Cardiac muscle cell (in vitro differentiated cells and primary cell): Measurements from ENCODE around the gene PIGN. TPM values are rescaled to one million over a fixed set of nuclear protein-coding genes. Genes with fewer than 3 reads are reported as not detected.

Experiments
- DNase-seq, 2 donors: peaks; one replicate each; pipeline versions ENCODE4 v3.0.0 to v3.0.0-alpha.2; 2010 to 2017; ENCODE audit warnings: low read depth in 1 of 2, low spot score in 1 of 2
- H3K27ac ChIP-seq: fragments of 200-600 bp; sonication (generic); 2 replicates; pipeline ENCODE4 v1.5.1; 2016
- H3K27me3 ChIP-seq: fragments of 200-600 bp; sonication (generic); 2 replicates; pipeline ENCODE4 v1.6.0; 2016; ENCODE audit warnings: control low read depth
- H3K36me3 ChIP-seq: fragments of 200-600 bp; sonication (generic); 2 replicates; pipeline ENCODE4 v1.5.1; 2016; ENCODE audit warnings: control low read depth
- H3K4me1 ChIP-seq: fragments of 200-600 bp; sonication (generic); 2 replicates; pipeline ENCODE4 v1.8.1; 2017; ENCODE audit warnings: low read depth, mild to moderate bottlenecking, mixed run types
- H3K4me3 ChIP-seq: fragments of 200-600 bp; sonication (generic); 2 replicates; pipeline ENCODE4 v1.5.1; 2016; ENCODE audit warnings: mild to moderate bottlenecking
- H3K9me3 ChIP-seq: fragments of 200-600 bp; sonication (generic); 2 replicates; pipeline ENCODE4 v1.5.1; 2017; ENCODE audit warnings: low read depth, mild to moderate bottlenecking, control low read depth
- polyA plus RNA-seq: library from polyadenylated mRNA; unstranded; fragments of >200 nt; fragmentation: Nextera tagmentation; extraction: Ambion mirVana; gene quantifications from 2 replicates; pipeline ENCODE4 v1.2.1, GENCODE V29; 2016
- total RNA-seq: library from RNA; depleted of rRNA; stranded (reverse); fragments of >200 nt; gene quantifications from 2 replicates; pipeline ENCODE4 v1.2.3, GENCODE V29; 2016
- TF ChIP-seq, protein P1 (sequence below): IDR thresholded peaks from 2 replicates; pipeline ENCODE4 v1.5.1; 2012; ENCODE audit warnings: low read depth, mild to moderate bottlenecking, low read length

The PIGN gene
- total and polyA plus RNA-seq, 2 experiments from 2014 or later: 18.8 to 20.8 TPM

GRCh38 chr18:62196079-62196478 lies 9.2 kb upstream of the PIGN start:
- no peaks in the 10 kb centered on the region for H3K27me3 ChIP-seq
- H3K4me3 ChIP-seq: no peak overlapping the region
- H3K27ac ChIP-seq: no peak overlapping the region
- TF ChIP-seq, protein P1, sequence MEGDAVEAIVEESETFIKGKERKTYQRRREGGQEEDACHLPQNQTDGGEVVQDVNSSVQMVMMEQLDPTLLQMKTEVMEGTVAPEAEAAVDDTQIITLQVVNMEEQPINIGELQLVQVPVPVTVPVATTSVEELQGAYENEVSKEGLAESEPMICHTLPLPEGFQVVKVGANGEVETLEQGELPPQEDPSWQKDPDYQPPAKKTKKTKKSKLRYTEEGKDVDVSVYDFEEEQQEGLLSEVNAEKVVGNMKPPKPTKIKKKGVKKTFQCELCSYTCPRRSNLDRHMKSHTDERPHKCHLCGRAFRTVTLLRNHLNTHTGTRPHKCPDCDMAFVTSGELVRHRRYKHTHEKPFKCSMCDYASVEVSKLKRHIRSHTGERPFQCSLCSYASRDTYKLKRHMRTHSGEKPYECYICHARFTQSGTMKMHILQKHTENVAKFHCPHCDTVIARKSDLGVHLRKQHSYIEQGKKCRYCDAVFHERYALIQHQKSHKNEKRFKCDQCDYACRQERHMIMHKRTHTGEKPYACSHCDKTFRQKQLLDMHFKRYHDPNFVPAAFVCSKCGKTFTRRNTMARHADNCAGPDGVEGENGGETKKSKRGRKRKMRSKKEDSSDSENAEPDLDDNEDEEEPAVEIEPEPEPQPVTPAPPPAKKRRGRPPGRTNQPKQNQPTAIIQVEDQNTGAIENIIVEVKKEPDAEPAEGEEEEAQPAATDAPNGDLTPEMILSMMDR: no peak
- no peaks in the 10 kb centered on the region for H3K9me3 ChIP-seq
- H3K4me1 ChIP-seq: no peaks in the 10 kb centered on the region
- DNase-seq: no peak
- H3K36me3 ChIP-seq: no peaks in the 10 kb centered on the region

GRCh38 chr18:62189208-62189607 lies 2.4 kb upstream of the PIGN start:
- no peak overlapping the region for H3K27ac ChIP-seq

DNA sequence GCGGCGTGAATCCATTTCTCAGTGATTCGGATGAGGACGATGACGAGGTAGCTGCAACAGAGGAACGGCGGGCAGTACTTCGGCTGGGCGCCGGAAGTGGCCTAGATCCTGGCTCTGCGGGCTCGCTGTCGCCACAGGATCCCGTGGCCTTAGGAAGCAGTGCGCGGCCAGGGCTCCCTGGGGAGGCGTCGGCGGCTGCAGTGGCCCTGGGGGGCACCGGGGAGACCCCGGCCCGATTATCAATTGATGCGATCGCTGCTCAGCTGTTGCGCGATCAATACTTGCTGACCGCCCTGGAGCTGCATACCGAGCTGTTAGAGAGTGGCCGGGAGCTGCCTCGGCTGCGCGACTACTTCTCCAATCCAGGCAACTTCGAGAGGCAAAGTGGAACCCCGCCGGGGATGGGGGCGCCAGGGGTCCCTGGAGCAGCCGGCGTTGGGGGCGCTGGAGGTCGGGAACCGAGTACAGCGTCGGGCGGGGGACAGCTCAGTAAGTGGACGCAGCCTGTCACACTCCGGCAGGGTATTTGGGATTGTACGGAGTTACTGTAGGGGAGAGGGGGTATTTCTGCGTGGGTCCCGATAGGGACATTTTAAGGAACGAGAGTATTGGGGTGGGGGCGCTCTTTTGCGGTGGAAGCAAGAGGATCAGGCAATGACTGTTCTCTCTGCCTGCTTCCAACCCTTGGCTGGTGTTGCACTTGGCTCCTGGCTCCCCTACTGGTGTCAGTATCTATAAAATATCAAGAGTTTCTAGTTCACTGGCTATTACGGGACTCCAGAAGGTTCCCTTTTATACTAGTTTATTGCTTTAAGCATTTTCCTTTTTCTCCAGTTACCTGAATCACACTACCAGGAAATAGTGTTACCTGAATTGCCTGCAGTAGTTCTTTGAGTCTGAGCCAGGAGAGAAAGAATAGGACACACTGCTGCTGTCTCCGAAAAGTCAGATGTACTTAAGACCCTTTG lies 971 bp upstream of the PIGN start:
- H3K4me3 ChIP-seq: peak overlapping the region; percentile 73

More at GRCh38 chr18:62189208-62189607, 2.4 kb upstream of the PIGN start:
- Histone ChIP-seq H3K27me3 (no peaks in the 10 kb centered on the region), H3K36me3 (no peaks in the 10 kb centered on the region), H3K4me3 (peak overlapping the region; percentile 73), H3K9me3 (no peaks in the 10 kb centered on the region), H3K4me1 (peaks cover 13% of the 10 kb centered on the region)
- no peak for DNase-seq
- TF ChIP-seq, protein P1: no peak

DNA sequence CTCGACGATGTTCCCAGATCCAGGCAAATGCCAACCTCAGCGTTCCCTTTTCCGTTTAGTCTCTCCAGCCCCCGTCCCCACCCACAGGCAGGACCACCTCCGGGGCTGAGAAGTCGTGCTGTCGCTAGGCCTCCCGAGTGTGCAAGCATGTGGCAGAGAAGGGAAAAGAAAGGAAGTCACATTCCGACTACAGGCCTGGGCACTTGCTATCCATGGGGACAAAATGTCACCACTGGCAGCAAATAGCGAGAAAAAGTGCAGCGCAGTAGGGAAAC lies 420 bp downstream of the PIGN start:
- Histone ChIP-seq H3K27me3 (no peaks in the 10 kb centered on the region), H3K27ac (peak overlapping the region; percentile 87), H3K4me1 (peaks cover 13% of the 10 kb centered on the region), H3K4me3 (peak overlapping the region; percentile 73), H3K36me3 (no peaks in the 10 kb centered on the region), H3K9me3 (no peaks in the 10 kb centered on the region)
- DNase-seq: peak; percentile 37 to 78
- TF ChIP-seq, protein P1: no peak

More for the DNA sequence above, 971 bp upstream of the PIGN start:
- Histone ChIP-seq H3K4me1 (peaks cover 13% of the 10 kb centered on the region), H3K36me3 (no peaks in the 10 kb centered on the region), H3K9me3 (no peaks in the 10 kb centered on the region), H3K27me3 (no peaks in the 10 kb centered on the region), H3K27ac (peak overlapping the region; percentile 87)
- TF ChIP-seq, protein P1: no peak
- peak; percentile 27 to 77 for DNase-seq

GRCh38 chr18:62183578-62184195 lies 3.2 kb downstream of the PIGN start:
- Histone ChIP-seq H3K27me3 (no peaks in the 10 kb centered on the region), H3K9me3 (no peaks in the 10 kb centered on the region), H3K4me3 (no peak overlapping the region), H3K4me1 (peaks cover 3% of the 10 kb centered on the region), H3K27ac (no peak overlapping the region), H3K36me3 (no peaks in the 10 kb centered on the region)
- TF ChIP-seq, protein P1: peak; percentile 94
- peak; percentile 60 to 72 for DNase-seq
